Testis (tissue), 3 donors: ENCODE results near the gene CYFIP2. TPM values are rescaled to one million over a fixed set of nuclear protein-coding genes. Genes with fewer than 3 reads are reported as not detected.

Experiments used
- DNase-seq: peaks from one replicate; pipeline ENCODE4 v3.0.0-alpha.2; 2019
- H3K27ac ChIP-seq, 2 donors: fragments of 200-600 bp; sonication (generic); one replicate each; pipeline ENCODE4 v1.5.1; 2019
- H3K27me3 ChIP-seq: fragments of 200-600 bp; sonication (generic); one replicate; pipeline ENCODE4 v1.5.1; 2019
- H3K36me3 ChIP-seq: fragments of 200-600 bp; sonication (generic); one replicate; pipeline ENCODE4 v1.5.1; 2017; ENCODE audit warnings: low read depth; ENCODE audit errors: missing control alignments
- H3K4me1 ChIP-seq: fragments of 200-600 bp; sonication (generic); one replicate; pipeline ENCODE4 v1.5.1; 2019
- H3K4me3 ChIP-seq, 2 donors: fragments of 200-600 bp; sonication (generic); one replicate each; pipeline ENCODE4 v1.5.1; 2017 to 2019
- H3K9me3 ChIP-seq: fragments of 200-600 bp; sonication (generic); one replicate; pipeline ENCODE4 v1.5.1; 2017
- CTCF ChIP-seq, 3 experiments: fragments of 450-650 bp in 2 of 3; fragments of 200-600 bp in 1 of 3; sonication (generic) in 1 of 3; IDR thresholded peaks; one replicate each; pipeline ENCODE4 v1.5.1; 2016 to 2019; ENCODE audit warnings: antibody characterized with exemption in 3 of 3, mild to moderate bottlenecking in 2 of 3, moderate library complexity in 1 of 3
- POLR2A ChIP-seq: fragments of 450-650 bp; IDR thresholded peaks from one replicate; pipeline ENCODE4 v1.6.1; 2017; ENCODE audit warnings: antibody characterized with exemption, mild to moderate bottlenecking, moderate library complexity
- WGBS, 2 donors: methylation state at CpG; one replicate each; pipeline ENCODE4 v1.1.5; 2018; 5-methylcytosine and 5-hydroxymethylcytosine counted together
- intact Hi-C: fragments of 100-400 bp; cut with DNase I; formaldehyde crosslinking; loops from one replicate; pipeline ENCODE4 v1.15.1; 2023; ENCODE audit warnings: low total_unique reads
- polyA plus RNA-seq: library from polyadenylated mRNA; stranded (reverse); fragments of 350-450 nt; fragmentation: Illumina TruSeq; extraction: RNeasy Lipid Tissue Mini Kit (QIAGEN cat#74804); gene quantifications from one replicate; pipeline ENCODE4 v1.2.3, GENCODE V29; 2014; ENCODE audit warnings: low read depth, low replicate concordance; ENCODE audit not compliant: insufficient read depth
- total RNA-seq, 2 donors: library from RNA; depleted of rRNA; stranded (reverse); fragments of >200 nt; gene quantifications; one replicate each; pipeline ENCODE4 v1.2.3, GENCODE V29; 2016

The CYFIP2 gene
- total and polyA plus RNA-seq, 3 donors from 2014 or later, result 21.7 to 41.4 (median 32.1) TPM

- H3K27me3 ChIP-seq, result no peaks in the 10 kb centered on the region
- TF ChIP-seq POLR2A (no peak), CTCF (IDR thresholded peaks at IDR 0.05) (no peak)
- intact Hi-C loops, result no loop called here
- WGBS, 2 donors, result 83 to 89% methylated on average over 3 of the region's 3 CpGs
- no peaks in the 10 kb centered on the region for H3K9me3 ChIP-seq
- H3K27ac ChIP-seq, result no peak overlapping the region
- DNase-seq, result no peak
- no peak overlapping the region for H3K4me3 ChIP-seq
- H3K36me3 ChIP-seq, result no peaks in the 10 kb centered on the region
- H3K4me1 ChIP-seq, result peaks cover 15% of the 10 kb centered on the region
Measured at GRCh38 chr5:157331807-157332206, 65.9 kb downstream of the CYFIP2 start.

DNA sequence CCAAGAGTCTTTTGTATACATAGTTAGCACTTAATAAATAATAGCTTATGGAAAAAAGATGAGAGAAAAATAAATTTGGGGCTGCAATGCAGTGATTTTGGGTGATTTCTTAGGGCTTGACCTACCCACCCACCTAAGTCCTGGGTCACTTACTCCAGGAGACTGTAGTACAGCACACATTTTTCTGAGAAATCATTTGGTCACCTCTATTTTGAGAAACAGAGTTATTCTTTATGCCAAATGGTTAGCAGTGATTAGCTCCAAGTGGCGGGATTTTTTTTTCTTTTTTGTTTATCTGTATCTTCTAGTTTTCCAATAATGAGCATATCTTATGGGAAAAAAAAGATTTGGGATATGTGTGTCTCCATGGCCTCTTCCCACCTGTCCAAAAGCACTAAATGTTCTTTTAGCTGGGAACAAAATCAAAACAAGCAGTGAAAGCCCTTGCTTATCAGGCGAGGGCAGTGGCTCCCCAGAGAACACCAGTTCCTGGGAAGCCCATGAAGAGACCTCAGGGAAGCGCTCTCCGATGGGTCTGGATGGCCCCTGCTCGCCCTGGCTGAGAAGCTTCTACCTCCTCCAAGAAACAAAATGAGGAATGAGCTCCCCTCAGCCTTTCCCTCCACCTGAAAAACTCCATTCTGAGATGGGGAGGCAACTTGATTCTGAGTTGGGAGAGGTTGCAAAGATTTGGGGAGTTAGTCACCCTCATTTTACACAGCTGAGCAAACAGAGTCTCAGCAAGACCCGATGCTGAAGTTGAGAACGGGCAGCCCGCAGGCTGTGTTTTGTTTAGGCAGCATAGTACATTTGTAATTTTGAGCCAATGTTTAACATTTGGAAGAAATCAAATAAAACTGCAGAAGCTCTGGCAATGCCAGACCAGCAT, 69.9 kb downstream of the CYFIP2 start:
- TF ChIP-seq CTCF (IDR thresholded peaks at IDR 0.05) (no peak), POLR2A (no peak)
- no peak overlapping the region for H3K27ac ChIP-seq
- no peaks in the 10 kb centered on the region for H3K36me3 ChIP-seq
- intact Hi-C loops, result no loop called here
- H3K27me3 ChIP-seq, result no peaks in the 10 kb centered on the region
- H3K4me3 ChIP-seq, result no peak overlapping the region
- peak; percentile 62 for DNase-seq
- peaks cover 10% of the 10 kb centered on the region for H3K4me1 ChIP-seq
- 43 to 52% methylated on average over 8 of the region's 8 CpGs for WGBS, 2 donors
- no peaks in the 10 kb centered on the region for H3K9me3 ChIP-seq

DNA sequence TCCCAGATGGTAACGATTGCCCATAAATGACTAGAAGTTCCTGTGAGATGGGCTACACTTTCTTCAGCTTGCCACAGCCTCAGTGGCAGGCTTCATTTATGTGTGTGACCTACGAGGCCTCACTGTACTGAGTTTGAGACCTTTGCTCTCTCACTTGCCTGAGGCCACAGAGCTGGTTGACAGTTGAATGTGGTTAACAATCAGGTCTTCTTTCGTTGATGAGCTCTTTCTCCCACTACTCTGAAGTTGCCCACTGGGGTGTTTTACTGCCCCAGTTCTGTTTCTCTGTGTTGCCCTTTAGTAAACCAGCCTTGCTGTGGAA, 70.5 kb downstream of the CYFIP2 start:
- Histone ChIP-seq H3K27me3 (no peaks in the 10 kb centered on the region), H3K9me3 (no peaks in the 10 kb centered on the region), H3K27ac (no peak overlapping the region), H3K36me3 (no peaks in the 10 kb centered on the region), H3K4me3 (no peak overlapping the region), H3K4me1 (peaks cover 10% of the 10 kb centered on the region)
- DNase-seq, result no peak
- TF ChIP-seq CTCF (IDR thresholded peaks at IDR 0.05) (no peak), POLR2A (no peak)
- intact Hi-C loops, result no loop called here
- WGBS, 2 donors, result 47 to 72% methylated on average over 3 of the region's 3 CpGs

DNA sequence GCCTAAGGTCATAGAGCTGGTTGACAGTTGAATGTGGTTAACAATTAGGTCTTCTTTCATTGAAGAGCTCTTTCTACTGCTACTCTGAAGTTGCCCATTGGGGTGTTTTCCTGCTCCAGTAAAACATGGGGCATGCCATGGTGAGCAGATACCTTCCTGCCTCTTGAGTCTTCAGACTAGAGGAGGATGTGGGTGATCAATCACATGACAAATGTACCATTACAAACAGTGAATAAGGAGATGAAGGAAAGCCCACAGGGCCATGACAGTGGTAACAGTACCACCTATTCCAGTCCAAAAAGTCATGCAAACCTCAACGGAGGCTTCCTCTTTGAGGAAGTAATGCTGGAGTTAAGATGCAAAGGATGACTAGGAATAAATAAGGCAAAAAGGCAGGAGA, 73.5 kb downstream of the CYFIP2 start:
- Histone ChIP-seq H3K4me3 (no peak overlapping the region), H3K27ac (no peak overlapping the region), H3K4me1 (peaks cover 10% of the 10 kb centered on the region), H3K9me3 (no peaks in the 10 kb centered on the region), H3K27me3 (no peaks in the 10 kb centered on the region), H3K36me3 (no peaks in the 10 kb centered on the region)
- no peak for DNase-seq
- no peak for TF ChIP-seq CTCF (IDR thresholded peaks at IDR 0.05)
- no peak for TF ChIP-seq POLR2A
- intact Hi-C loops, result no loop called here
- WGBS, 2 donors, result 81 to 85% methylated on average over 1 of the region's 1 CpG
